Body of pancreas (tissue), 4 donors: Measurements from ENCODE around the gene DRC7.

ENCODE experiments used
- CTCF ChIP-seq, 7 experiments: fragments of 450-650 bp in 4 of 7; fragments of 200-600 bp in 3 of 7; sonication (generic) in 3 of 7; IDR thresholded peaks; one replicate each; pipeline ENCODE4 v1.5.1; 2016 to 2019; ENCODE audit warnings: antibody characterized with exemption in 7 of 7
- POLR2A ChIP-seq, 3 donors: fragments of 450-650 bp; IDR thresholded peaks; one replicate each; pipeline ENCODE4 v1.6.1; 2016; ENCODE audit warnings: antibody characterized with exemption in 3 of 3, mild to moderate bottlenecking in 2 of 3

GRCh38 chr16:57685633-57686032, 9.0 kb upstream of the DRC7 start:
- TF ChIP-seq POLR2A (IDR thresholded peaks at IDR 0.05), result no peak
- TF ChIP-seq CTCF (IDR thresholded peaks at IDR 0.05), result no peak
